Astrocyte (in vitro differentiated cells and primary cell): ENCODE measurements around the gene JMJD6. TPM values are rescaled to one million over a fixed set of nuclear protein-coding genes. Genes with fewer than 3 reads are reported as not detected.
A peak's percentile ranks its signal among the peaks of the same experiment; 100 is the strongest.

Experiments used
- DNase-seq: peaks from one replicate; pipeline ENCODE4 v3.0.0-alpha.2; 2010; ENCODE audit warnings: low read depth
- FAIRE-seq: peaks from 2 replicates; lab custom pipeline; 2011; peaks lifted over from hg19 to GRCh38; lab: Jason Lieb, UNC
- H2AFZ ChIP-seq: 2 replicates; pipeline ENCODE4 v1.6.0; 2012; ENCODE audit warnings: low read depth, low read length, inconsistent platforms
- H3K27ac ChIP-seq: 2 replicates; pipeline ENCODE4 v1.5.1; 2011; ENCODE audit warnings: low read depth, low read length, inconsistent platforms
- H3K27me3 ChIP-seq: 2 replicates; pipeline ENCODE4 v1.6.0; 2011; ENCODE audit warnings: low read length, inconsistent platforms; ENCODE audit not compliant: insufficient read depth
- H3K36me3 ChIP-seq: 2 replicates; pipeline ENCODE4 v1.5.1; 2011; ENCODE audit warnings: low read length, inconsistent platforms; ENCODE audit not compliant: insufficient read depth
- H3K4me1 ChIP-seq: 2 replicates; pipeline ENCODE4 v1.5.1; 2011; ENCODE audit warnings: low read length, inconsistent platforms; ENCODE audit not compliant: insufficient read depth
- H3K4me2 ChIP-seq: 2 replicates; pipeline ENCODE4 v1.6.0; 2012; ENCODE audit warnings: low read length, inconsistent platforms
- H3K4me3 ChIP-seq: 2 replicates; pipeline ENCODE4 v1.5.1; 2011; ENCODE audit warnings: low read depth, mild to moderate bottlenecking, low read length, inconsistent platforms; ENCODE audit not compliant: insufficient read depth
- H3K79me2 ChIP-seq: 2 replicates; pipeline ENCODE4 v1.6.0; 2012; ENCODE audit warnings: mild to moderate bottlenecking, low read length, inconsistent platforms; ENCODE audit not compliant: insufficient read depth
- H3K9ac ChIP-seq: 2 replicates; pipeline ENCODE4 v1.6.0; 2012; ENCODE audit warnings: mild to moderate bottlenecking, low read length, inconsistent platforms
- H3K9me3 ChIP-seq: 2 replicates; pipeline ENCODE4 v1.5.1; 2012; ENCODE audit warnings: low read depth, mild to moderate bottlenecking, low read length, inconsistent platforms; ENCODE audit not compliant: insufficient read depth
- H4K20me1 ChIP-seq: 2 replicates; pipeline ENCODE4 v1.6.0; 2012; ENCODE audit warnings: low read length, inconsistent platforms; ENCODE audit not compliant: insufficient read depth
- H3K27ac Mint-ChIP-seq: one replicate; pipeline ENCODE4 v1.8.0; 2021; ENCODE audit warnings: mild to moderate bottlenecking, mixed read lengths; ENCODE audit not compliant: unreplicated experiment
- H3K27me3 Mint-ChIP-seq: one replicate; pipeline ENCODE4 v1.8.0; 2021; ENCODE audit warnings: low read depth, mixed read lengths; ENCODE audit not compliant: unreplicated experiment
- H3K36me3 Mint-ChIP-seq: one replicate; pipeline ENCODE4 v1.8.0; 2021; ENCODE audit warnings: low read depth, mixed read lengths; ENCODE audit not compliant: unreplicated experiment
- H3K4me1 Mint-ChIP-seq: one replicate; pipeline ENCODE4 v1.8.0; 2021; ENCODE audit warnings: low read depth, mixed read lengths; ENCODE audit not compliant: unreplicated experiment
- H3K4me3 Mint-ChIP-seq: one replicate; pipeline ENCODE4 v1.8.0; 2021; ENCODE audit warnings: mild to moderate bottlenecking, moderate library complexity, mixed read lengths; ENCODE audit not compliant: unreplicated experiment
- H3K9me3 Mint-ChIP-seq: one replicate; pipeline ENCODE4 v1.8.0; 2021; ENCODE audit warnings: mild to moderate bottlenecking, mixed read lengths; ENCODE audit not compliant: unreplicated experiment
- CTCF ChIP-seq: IDR thresholded peaks from 2 replicates; pipeline ENCODE4 v1.5.1; 2011; ENCODE audit warnings: low read depth, mild to moderate bottlenecking, inconsistent platforms, low read length, moderate library complexity; ENCODE audit not compliant: insufficient read depth
- microRNA-seq: library from miRNA; unstranded; fragments of <30 nt; microRNA quantifications from one replicate; pipeline ENCODE4 v1.2.0, GENCODE V29; 2020
- total RNA-seq: library from RNA; stranded (reverse); gene quantifications from 2 replicates; pipeline ENCODE4 v1.2.1, GENCODE V29; 2021

Gene JMJD6
- total RNA-seq, 1 donor from 2014 or later: 45.5 TPM

- Mint-ChIP-seq H3K27me3 (no peaks in the 10 kb centered on the region), H3K4me1 (peaks cover 13% of the 10 kb centered on the region), H3K9me3 (no peaks in the 10 kb centered on the region), H3K27ac (no peak overlapping the region), H3K4me3 (no peak overlapping the region), H3K36me3 (peaks cover 6% of the 10 kb centered on the region)
- FAIRE-seq (no peak), DNase-seq (no peak)
- no peak overlapping the region for H2AFZ ChIP-seq
- no peaks in the 10 kb centered on the region for H3K36me3 ChIP-seq
- peaks cover 14% of the 10 kb centered on the region for H3K4me1 ChIP-seq
- no peaks in the 10 kb centered on the region for H3K79me2 ChIP-seq
- no peak overlapping the region for H3K27ac ChIP-seq
- H3K9ac ChIP-seq: no peak overlapping the region
- H3K27me3 ChIP-seq: peaks cover 3% of the 10 kb centered on the region
- no peak overlapping the region for H3K4me3 ChIP-seq
- H4K20me1 ChIP-seq: no peaks in the 10 kb centered on the region
- H3K4me2 ChIP-seq: no peak overlapping the region
- H3K9me3 ChIP-seq: no peaks in the 10 kb centered on the region
- no peak for TF ChIP-seq CTCF
Observed at GRCh38 chr17:76670020-76670717, 56.2 kb downstream of the JMJD6 start.

Small RNA genes lying within 50 kb of the gene (microRNA-seq; reads per million reads assigned to microRNA genes)
- 10.4 reads per million, percentile 36 among the genes with 10 or more reads in this experiment for gene MIR636

Other genes with a start within 250 kb of the JMJD6 start
- gene RHBDF2, start 225.2 kb downstream of the JMJD6 start, total RNA-seq: 27.0 and 30.7 TPM in 2 replicates
- gene CYGB, start 188.9 kb downstream of the JMJD6 start, total RNA-seq: 20.5 and 29.2 TPM in 2 replicates
- gene PRCD, start 186.6 kb downstream of the JMJD6 start, total RNA-seq: 1.5 and 2.2 TPM in 2 replicates
- gene ST6GALNAC2, start 140.7 kb downstream of the JMJD6 start, total RNA-seq: 0.79 TPM in 1 of 2 replicates, not detected in the other
- gene ST6GALNAC1, start 82.8 kb downstream of the JMJD6 start, total RNA-seq: not detected in 2 replicates
- gene MXRA7, start 15.6 kb downstream of the JMJD6 start, total RNA-seq: 177 and 179 TPM in 2 replicates
- gene METTL23, start 233 bp upstream of the JMJD6 start, total RNA-seq: 24.3 and 26.0 TPM in 2 replicates
- gene SRSF2, start 10.7 kb upstream of the JMJD6 start, total RNA-seq: 143 and 176 TPM in 2 replicates
- gene MFSD11, start 11.5 kb upstream of the JMJD6 start, total RNA-seq: 20.1 and 20.9 TPM in 2 replicates
- 5.1 and 6.3 TPM in 2 replicates for gene MGAT5B, start 141.8 kb upstream of the JMJD6 start, total RNA-seq